ENCODE results near the gene FMNL2.

FMNL2 gene

DNA sequence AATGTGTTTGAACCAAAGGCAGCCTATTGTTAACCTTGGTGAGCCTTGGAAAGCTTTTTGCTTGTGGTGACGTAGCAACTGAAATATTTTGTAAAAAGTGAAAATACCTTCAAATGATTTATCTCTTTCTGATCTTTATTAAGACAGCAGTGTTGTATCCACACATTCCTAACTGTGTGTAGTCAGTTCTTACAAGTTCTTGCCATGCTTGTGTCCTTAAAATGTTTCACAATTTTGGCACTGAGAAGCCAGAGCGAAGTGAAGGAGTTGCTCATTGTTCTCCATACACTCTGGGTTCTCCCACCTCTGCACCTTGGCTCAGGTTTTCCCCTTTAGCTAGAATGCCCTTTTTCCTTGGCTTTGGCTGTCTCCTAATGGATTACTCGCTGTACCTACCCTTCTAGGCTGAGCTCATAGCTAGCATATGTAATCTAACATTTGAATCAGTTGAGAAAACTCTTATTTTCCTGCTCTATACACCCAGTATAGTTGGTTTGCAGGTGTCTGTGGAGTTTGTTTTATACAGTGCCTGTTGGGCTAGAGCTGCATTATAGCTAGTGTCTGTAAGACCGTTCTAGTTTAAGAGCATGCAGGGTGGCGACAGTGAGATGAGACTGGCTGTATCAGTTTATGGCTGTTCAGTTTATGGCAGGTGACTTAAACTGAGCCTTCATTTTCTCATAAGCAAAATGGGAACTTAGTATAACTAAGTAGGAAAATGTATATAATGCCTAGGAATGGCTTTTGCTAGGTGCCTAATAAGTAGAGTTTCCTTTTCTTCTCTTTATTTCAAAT is 45.5 kb downstream of the FMNL2 start:
- Histone ChIP-seq H3K4me3 (ENCODE audit: low read depth in 1 of 2, low read length in 2 of 2) (no peak overlapping the region), H3K9ac (ENCODE audit: low read depth, low read length) (no peak overlapping the region), H3K27ac (ENCODE audit: low read length) (no peak overlapping the region), H3K79me2 (ENCODE audit: insufficient read depth, low read length) (no peaks in the 10 kb centered on the region), H3K4me1 (ENCODE audit: insufficient read depth, low read length) (no peaks in the 10 kb centered on the region), H3K27me3 (ENCODE audit: insufficient read depth, low read length, poor library complexity) (no peaks in the 10 kb centered on the region), H3K36me3 (ENCODE audit: insufficient read depth, low read length) (no peaks in the 10 kb centered on the region), H4K20me1 (ENCODE audit: insufficient read depth, low read length) (no peaks in the 10 kb centered on the region), H2AFZ (ENCODE audit: low read depth, low read length) (no peak overlapping the region), H3K9me3 (ENCODE audit: insufficient read depth, low read length, severe bottlenecking) (no peaks in the 10 kb centered on the region), H3K4me2 (ENCODE audit: insufficient read depth, low read length) (no peak overlapping the region)
- DNase-seq (no peak), ATAC-seq (ENCODE audit: insufficient read depth, low read depth) (no peak)
- no peak for TF ChIP-seq EZH2 (IDR thresholded peaks at IDR 0.05; ENCODE audit: borderline replicate concordance, low read depth, low read length, severe bottlenecking)
- TF ChIP-seq, protein P1, sequence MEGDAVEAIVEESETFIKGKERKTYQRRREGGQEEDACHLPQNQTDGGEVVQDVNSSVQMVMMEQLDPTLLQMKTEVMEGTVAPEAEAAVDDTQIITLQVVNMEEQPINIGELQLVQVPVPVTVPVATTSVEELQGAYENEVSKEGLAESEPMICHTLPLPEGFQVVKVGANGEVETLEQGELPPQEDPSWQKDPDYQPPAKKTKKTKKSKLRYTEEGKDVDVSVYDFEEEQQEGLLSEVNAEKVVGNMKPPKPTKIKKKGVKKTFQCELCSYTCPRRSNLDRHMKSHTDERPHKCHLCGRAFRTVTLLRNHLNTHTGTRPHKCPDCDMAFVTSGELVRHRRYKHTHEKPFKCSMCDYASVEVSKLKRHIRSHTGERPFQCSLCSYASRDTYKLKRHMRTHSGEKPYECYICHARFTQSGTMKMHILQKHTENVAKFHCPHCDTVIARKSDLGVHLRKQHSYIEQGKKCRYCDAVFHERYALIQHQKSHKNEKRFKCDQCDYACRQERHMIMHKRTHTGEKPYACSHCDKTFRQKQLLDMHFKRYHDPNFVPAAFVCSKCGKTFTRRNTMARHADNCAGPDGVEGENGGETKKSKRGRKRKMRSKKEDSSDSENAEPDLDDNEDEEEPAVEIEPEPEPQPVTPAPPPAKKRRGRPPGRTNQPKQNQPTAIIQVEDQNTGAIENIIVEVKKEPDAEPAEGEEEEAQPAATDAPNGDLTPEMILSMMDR (IDR thresholded peaks at IDR 0.05; ENCODE audit: borderline replicate concordance, extremely low read depth, low read length, poor library complexity, severe bottlenecking): no peak

DNA sequence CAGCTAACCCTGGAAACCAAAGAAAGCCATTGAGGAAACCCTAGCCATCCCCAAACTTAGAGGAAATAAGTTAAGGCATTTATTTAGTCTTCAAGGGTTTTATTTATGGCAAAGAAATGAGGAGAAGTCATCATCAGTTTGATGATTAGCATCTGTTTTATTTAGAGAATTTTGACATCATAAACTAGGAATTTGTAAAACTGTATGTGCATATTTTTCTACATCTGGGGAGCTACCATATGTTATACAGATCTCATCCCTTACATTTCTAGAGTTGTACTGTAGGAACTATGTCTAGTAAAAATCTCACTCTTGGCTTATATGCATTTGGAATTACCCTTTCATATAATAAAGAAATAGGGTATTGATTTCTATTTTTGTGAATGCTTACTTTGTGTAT is 48.7 kb downstream of the FMNL2 start:
- no peaks in the 10 kb centered on the region for H3K36me3 ChIP-seq (ENCODE audit: insufficient read depth, low read length)
- H3K79me2 ChIP-seq (ENCODE audit: insufficient read depth, low read length): no peaks in the 10 kb centered on the region
- H3K4me3 ChIP-seq (ENCODE audit: low read depth in 1 of 2, low read length in 2 of 2): no peak overlapping the region
- no peak overlapping the region for H3K4me2 ChIP-seq (ENCODE audit: insufficient read depth, low read length)
- H3K27me3 ChIP-seq (ENCODE audit: insufficient read depth, low read length, poor library complexity): no peaks in the 10 kb centered on the region
- DNase-seq (no peak), ATAC-seq (ENCODE audit: insufficient read depth, low read depth) (no peak)
- H3K4me1 ChIP-seq (ENCODE audit: insufficient read depth, low read length): no peaks in the 10 kb centered on the region
- H3K27ac ChIP-seq (ENCODE audit: low read length): no peak overlapping the region
- no peak overlapping the region for H3K9ac ChIP-seq (ENCODE audit: low read depth, low read length)
- H3K9me3 ChIP-seq (ENCODE audit: insufficient read depth, low read length, severe bottlenecking): no peaks in the 10 kb centered on the region
- H2AFZ ChIP-seq (ENCODE audit: low read depth, low read length): no peak overlapping the region
- no peaks in the 10 kb centered on the region for H4K20me1 ChIP-seq (ENCODE audit: insufficient read depth, low read length)
- TF ChIP-seq, protein P1 (IDR thresholded peaks at IDR 0.05; ENCODE audit: borderline replicate concordance, extremely low read depth, low read length, poor library complexity, severe bottlenecking): no peak
- no peak for TF ChIP-seq EZH2 (IDR thresholded peaks at IDR 0.05; ENCODE audit: borderline replicate concordance, low read depth, low read length, severe bottlenecking)

DNA sequence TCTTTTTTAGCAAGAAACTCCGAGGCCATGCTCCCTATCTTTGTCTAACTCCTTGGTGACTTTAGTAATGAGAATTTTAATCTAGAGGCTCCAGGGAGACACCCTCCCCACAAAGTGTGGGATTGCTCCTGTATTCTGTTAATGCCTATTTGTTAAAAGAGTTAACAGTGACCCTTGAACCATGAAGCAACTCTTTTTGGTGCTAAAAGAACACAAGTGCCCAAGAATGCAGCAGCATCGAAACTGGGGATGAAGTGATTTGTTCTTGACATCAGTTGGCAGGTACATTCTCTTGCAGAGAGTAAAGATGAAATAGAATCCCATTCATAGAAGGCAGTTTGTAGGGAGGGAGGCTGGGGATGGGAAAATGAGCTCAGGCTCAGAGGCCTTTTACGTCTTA is 50.0 kb downstream of the FMNL2 start:
- ATAC-seq (ENCODE audit: insufficient read depth, low read depth) (no peak), DNase-seq (no peak)
- Histone ChIP-seq H3K27ac (ENCODE audit: low read length) (no peak overlapping the region), H3K36me3 (ENCODE audit: insufficient read depth, low read length) (no peaks in the 10 kb centered on the region), H4K20me1 (ENCODE audit: insufficient read depth, low read length) (no peaks in the 10 kb centered on the region), H3K27me3 (ENCODE audit: insufficient read depth, low read length, poor library complexity) (no peaks in the 10 kb centered on the region), H3K9ac (ENCODE audit: low read depth, low read length) (no peak overlapping the region), H3K9me3 (ENCODE audit: insufficient read depth, low read length, severe bottlenecking) (no peaks in the 10 kb centered on the region), H3K79me2 (ENCODE audit: insufficient read depth, low read length) (no peaks in the 10 kb centered on the region), H3K4me2 (ENCODE audit: insufficient read depth, low read length) (no peak overlapping the region), H3K4me1 (ENCODE audit: insufficient read depth, low read length) (no peaks in the 10 kb centered on the region), H3K4me3 (ENCODE audit: low read depth in 1 of 2, low read length in 2 of 2) (no peak overlapping the region), H2AFZ (ENCODE audit: low read depth, low read length) (no peak overlapping the region)
- TF ChIP-seq EZH2 (IDR thresholded peaks at IDR 0.05; ENCODE audit: borderline replicate concordance, low read depth, low read length, severe bottlenecking): no peak
- TF ChIP-seq, protein P1 (IDR thresholded peaks at IDR 0.05; ENCODE audit: borderline replicate concordance, extremely low read depth, low read length, poor library complexity, severe bottlenecking): no peak
